ENCODE results near the gene DGKI.

Gene DGKI

DNA sequence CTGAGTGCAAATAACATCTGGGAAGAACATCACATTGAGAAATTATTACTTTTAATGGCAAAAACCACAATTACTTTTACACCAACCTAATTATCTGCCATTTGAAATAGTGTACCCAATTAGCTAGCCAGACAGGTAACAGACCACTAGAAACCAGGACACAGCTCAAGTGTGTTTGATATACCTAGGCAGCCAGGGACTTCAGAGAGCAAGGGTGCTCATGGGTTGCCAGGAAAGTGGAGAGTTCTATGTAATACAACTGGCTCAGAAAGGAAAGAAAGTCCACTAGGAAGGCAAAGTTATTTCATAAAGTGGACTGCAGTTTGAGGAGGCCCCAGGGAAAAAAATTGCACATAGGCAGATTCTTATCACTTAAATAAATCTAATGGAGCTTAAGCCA, 453.2 kb downstream of the DGKI start:
- no peak for DNase-seq

DNA sequence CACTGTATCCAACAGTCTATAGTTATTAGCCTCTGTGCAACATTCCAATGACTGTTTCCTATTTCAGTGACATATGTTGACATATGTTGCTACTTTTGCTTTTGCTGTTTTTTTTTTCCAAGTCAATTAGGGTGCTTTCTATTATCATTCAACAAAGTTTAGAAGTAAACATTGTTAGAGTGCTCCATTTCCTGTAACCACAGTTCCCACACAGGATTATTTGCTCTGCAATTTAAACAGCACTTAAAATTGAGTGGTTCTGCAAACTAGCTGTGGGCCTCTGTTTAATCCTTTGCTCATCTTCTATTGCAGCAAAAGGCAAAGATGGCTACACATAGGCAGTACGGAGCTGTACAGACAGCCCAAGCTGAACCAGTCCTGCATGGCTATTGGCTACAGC, 456.7 kb downstream of the DGKI start:
- no peak for DNase-seq

DNA sequence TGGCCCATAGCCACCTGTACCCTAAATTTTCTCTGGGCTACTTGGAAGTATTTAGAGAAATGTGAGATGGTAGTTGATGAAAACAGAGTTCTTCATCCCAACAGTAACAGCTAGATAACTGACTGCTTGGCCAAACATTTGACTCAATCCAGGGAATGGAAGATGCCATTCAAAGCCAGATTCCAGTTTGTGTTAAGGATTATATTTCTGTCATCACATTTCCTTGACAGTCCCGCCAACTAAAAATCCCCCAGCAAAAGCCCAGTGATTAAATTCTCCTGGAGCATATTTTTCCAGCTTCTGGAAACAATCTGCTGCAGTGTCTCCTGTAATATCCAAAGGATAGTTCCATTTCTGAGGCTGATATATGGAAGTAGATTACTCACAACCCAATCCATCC, 457.9 kb downstream of the DGKI start:
- DNase-seq = no peak

DNA sequence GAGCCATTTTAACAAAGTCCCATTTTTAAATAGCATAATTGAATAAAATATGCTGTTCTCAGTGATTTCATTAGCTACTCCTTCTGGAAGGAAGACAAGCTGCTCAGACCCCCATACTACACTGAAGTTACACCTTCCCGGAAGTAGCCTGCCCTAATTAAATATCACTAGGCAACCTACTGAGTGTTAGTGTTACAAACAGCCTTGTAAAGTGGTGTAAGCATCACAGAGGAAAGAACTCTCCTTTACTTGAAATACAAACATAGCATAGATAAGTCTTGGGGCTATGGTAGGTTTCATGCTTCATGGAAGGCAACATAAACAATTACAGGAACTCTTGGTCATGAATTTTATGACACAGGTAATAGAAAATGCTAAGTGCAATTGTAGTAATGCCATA, 459.8 kb downstream of the DGKI start:
- no peak for DNase-seq

DNA sequence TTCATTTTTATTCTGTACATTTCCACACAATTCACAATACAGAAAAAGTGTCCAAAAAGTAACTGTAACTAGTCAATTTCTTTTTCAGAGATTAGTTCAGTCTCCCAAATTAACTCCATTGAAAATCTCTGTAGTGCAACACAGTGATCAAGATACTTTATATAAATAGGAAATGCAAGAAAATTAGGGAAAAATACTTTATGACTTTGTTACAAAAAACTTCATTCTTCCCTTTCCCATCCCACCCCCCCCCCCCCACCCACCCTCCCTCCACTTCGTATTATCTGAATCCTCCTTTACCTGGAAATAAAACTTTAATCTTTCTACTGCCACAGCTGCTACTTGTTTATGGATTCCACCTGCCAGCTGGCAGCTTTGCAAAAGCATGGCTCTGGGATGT, 465.7 kb downstream of the DGKI start:
- no peak for DNase-seq

DNA sequence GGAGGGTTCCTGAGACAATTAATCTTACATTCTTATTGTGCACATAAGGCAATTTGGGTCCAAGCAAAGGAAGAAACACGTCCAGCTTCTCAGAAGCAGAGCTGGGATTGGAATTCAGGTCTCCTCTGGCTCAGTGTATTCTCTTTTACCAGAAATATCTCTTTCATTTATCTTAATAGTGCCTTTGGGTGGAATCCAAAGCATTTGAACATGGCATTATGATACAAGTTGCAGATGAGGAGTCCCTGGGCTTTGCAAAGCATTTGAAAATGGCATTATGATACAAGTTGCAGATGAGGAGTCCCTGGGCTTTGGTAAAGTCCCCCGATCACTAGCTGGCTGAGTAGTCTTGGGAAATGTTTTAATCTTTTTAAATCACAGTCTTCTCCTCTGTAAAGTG, 473.3 kb downstream of the DGKI start:
- DNase-seq = no peak

DNA sequence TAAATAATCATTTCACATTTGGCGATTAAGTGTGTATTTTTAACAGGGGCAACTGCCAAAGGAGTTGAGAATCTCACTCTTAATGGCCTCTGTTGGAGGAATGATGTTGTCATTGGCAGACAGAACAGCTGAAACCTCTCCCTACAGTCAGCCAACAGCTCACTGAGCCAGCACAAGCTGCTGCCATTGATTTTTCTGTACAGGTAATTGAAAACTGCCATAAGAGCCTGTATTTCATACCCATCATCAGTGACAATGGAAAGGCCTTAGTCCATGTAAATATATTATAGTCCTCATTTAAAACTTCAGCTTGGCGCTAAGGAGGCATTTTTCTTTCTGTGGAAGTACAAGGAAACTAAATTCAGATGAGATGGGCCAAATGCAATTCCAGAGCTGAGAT, 475.2 kb downstream of the DGKI start:
- no peak for DNase-seq

DNA sequence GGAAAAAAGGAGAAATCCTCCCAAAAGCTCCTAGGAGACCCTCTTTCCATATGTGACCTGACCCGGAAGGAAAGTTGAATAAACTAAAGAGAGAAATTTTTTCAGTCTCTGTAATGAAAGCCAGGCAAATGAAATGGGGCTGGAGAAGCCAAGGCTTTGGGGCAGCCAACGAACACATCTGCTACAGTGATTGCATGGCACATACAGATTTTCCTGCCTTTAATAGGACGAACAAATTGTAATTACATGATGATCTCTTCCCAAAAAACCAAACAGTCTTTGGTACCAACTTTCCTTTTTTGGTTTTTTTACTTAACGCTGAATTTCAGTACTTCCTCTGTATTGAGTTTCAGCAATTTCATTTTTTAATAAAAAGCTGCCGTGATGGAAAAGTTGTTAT, 479.8 kb downstream of the DGKI start:
- DNase-seq = no peak

DNA sequence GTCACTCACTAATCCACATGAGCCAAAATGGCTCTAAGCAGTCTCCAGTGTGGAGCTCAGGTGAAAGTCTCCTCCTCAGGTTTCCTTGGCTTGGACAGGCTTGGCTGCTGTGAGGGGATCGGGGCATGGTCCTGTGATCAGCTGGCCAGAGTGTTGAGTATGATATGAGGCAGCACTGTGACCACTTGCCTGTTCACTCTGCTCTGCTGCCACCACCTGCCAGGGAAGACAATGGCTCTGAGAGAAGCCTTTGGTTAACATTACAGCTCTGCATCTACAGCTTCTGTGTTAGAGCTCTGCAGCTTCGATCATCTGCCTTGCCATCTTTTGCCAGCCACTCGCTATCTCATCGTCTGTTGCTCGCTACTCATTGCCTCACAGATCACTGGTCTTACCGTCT, 483.1 kb downstream of the DGKI start:
- no peak for DNase-seq

DNA sequence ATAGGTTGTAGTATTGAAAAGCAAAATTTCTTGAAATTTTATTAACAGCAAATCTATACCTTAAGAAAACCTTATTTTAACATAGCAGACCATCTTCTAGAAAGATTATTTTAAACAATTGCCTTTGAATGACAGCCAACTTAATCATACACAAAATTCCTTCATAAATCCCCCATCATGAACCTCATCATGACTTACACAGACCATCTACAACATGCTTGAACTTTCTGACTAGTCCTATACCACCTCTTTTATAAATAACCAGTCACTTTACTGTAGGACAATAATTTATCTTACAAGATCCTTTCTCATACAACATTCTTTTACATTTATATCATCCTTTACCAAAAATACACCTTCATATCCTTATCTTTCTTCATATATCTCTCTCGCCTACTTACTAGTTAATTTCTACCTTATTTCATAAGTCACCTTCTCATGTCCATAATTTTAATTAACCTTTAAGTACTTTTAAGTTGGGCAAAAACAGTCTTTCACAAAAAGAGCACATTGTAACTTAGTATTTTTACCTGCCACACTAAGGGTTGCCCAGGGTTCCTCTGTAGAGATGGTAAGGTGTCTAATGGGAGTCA, 486.6 kb downstream of the DGKI start:
- no peak for DNase-seq

DNA sequence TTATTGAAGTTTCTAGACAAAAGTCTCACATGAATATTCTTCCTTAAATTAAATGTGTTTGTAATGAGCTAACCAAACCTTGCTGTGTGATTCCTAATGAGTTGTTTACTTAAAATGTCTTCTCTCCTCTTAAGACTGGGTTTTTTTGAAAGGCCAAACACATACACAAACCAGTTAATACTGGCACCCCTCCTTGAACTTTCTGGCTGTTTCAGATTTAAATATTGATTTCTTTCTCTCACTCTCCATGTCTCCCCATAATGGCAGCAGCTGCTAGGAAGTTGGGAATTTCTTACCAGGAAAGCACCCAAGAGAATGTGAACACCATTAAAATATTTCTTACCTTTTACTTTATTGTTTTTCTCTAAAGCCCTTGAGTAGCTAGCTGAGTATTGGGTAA, 491.8 kb downstream of the DGKI start:
- no peak for DNase-seq

DNA sequence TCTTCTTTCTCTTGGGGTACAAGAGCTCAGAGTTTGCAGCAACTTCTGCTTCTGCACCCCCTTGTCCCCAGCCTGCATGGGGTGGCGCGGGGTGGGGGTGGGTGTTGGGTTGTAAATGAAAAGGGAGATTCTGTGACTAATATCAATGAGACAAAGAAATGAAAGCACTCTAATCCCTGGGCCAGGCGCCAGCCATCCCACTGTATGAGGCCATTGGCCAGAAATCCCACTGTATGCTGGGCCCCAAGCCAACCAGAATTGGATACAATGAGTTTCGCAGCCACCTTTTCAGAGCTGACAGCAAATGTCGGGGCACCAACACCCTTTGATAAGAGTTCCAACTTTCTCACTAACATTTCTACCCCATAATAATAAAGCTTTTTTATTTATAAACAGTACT, 492.4 kb downstream of the DGKI start:
- no peak for DNase-seq

DNA sequence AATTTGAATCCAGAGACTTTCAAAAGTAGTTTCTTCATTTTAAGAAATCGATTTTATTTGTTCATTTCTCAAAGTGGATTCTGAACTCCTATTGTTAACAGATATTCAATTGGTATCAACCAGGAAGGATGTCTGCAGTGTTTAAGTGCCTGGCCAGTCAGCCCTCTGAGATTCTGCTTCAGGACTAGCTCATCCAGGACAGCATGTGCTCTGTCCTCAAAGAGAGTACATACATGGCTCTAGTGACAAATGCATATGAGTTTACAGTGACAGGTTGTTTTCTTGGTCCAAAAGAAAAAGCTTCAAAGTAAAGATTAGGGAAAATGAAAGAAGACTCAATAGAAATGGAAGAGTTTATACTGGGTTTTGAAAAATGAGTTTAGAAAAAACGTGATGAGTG, 494.8 kb downstream of the DGKI start:
- DNase-seq = no peak

DNA sequence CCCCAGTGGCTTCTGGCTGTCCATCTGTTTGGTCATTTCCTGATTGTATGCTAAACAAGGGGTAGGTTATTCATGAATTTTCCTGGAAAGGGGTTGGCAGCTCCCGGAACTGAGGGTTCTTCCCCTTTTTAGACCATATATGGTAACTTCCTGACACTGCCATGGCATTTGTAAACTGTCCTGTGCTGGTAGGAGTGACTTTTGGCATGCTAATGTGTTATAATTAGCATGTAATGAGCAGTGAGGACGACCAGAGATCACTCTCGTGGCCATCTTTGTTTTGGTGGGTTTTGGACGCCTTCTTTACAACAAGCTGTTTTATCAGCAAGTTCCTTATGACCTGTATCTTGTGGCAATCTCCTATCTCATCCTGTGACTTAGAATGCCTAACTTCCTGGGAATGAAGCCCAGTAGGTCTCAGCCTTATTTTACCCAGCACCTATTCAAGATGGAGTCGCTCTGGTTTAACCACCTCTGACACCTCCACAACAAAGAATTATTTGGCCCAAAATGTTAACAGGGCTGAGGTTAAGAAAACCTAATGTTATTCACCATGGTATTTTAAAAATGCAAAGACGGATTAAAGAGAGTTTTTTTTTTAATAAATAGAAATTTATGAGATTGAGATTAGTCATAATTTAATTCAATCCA, 500.9 kb downstream of the DGKI start:
- DNase-seq = no peak

DNA sequence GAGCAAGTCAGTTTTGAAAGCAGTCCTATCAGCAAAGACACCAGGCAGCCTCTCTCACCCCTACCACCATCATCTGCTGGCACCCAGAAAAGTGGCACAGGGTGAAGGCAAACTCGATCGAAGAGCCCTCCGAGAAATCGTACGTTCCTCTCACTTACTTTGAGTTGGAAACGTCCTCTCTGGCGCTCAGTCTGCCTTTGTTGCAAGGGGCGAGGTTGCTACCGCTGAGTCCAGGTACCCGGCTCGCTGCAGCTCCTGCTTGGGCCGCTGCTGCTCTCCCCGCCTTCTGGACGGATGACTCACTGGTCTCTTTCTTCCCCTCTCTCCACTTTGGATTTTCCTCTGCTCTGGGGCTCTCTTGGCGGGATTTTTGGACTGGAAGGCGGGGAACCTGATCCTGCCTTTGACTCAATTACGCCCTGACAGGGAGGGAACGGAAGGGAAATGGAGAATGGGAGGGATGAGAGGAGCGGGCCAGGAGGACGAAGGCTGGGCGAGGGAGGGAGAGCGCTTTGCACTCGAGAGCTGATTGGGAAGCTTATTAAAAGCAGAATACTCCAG, 503.4 kb downstream of the DGKI start, which contains the start of gene PTN:
TSS of gene PTN (minus strand) at position 453 of the 561 bp plus-strand sequence. CDS start 88,760 bp downstream, outside the sequence.
- DNase-seq = no peak

DNA sequence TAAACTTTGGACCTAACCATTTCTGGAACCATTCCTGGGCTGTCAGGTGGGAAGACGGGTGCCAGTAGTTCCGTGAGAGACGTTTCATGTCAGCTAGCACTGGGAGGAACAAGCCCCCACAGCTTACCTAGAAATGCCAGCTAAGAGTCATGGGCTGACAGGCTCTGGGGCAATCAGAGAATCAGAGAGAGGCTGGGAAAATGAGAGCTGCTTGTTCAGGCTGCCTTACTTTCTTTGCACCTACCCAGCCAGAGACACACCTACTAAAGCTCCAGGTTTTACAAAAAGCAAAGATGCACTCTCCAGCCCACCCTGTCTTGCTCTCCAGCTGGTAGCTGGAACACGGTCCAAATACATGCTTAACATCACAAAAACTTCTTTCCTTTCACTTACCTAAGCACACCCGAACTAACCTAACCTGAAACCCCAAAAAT, 503.9 kb downstream of the DGKI start:
- DNase-seq = no peak

DNA sequence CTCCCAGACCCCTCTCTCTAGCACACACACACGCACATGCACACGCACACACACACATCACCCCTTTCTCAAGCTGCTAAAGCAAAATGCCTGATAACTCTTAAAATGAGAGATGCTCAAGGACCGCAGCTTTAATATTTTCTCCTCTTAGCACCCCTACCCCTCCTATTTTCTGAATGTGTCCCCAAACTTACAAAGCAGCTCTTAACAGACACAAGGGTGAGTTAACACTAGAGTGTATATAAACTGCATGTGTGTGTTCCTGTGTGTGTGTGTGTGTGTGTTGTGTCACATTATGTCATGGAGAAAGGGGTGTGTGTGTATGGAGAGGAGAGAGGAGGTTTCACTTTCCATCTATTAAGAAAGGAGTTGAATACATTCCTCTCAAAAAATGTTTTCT, 504.5 kb downstream of the DGKI start:
- no peak for DNase-seq

DNA sequence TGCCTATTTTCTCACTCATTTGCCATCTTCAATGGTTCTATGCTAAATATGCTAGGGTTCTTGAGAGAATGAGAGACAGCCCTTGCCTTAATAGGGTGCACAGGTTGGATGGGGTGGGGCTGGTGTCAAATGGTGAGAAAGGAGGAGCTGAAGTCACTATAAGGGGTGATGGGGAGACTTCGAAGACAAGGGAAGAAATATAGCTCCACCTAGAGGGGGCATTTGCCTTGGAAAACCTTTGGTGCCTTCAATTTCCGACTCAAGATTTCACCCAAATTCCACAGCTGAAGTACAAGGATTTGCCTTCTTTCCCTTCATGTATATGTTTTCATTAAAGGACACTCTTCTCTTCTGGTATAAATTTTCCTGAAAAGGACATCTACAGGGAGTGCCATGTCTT, 508.9 kb downstream of the DGKI start:
- DNase-seq = no peak

DNA sequence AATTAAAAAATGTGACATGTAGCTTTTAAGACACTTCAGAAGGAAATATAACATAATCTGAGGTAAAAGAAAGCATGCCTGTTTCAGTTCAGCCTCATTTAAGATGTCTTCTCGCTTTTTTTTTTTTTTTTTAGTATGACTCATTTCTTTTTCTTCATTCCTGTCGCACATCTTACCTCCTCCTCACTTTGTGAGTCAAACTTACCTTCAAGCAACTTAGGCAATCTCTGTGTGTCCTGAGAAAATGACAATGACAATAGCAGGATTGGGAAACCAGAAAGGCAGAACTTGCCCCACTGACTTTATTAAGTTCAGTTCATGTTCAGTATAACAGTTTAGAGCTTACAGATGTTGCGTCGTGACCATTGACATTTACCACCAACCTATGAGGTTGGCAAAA, 511.0 kb downstream of the DGKI start:
- DNase-seq = no peak

DNA sequence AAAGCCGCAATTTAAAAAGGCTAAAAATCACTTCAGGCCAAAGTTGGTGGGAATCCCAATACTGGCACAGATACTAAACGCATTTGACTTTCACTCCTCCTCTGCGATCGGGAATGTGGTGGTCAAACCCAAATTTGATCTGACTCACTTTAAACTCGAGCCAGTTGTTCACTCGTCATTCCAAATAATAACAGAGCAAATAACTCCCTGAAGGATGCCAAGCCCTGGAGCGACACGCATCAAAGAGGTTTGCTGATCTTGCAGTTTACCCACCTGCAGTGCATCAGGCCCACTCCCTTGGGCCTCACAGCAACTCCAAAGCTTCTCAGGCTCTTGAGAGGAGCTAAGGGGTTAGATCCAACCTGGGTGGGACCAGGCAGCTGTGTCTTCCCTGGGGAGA, 515.4 kb downstream of the DGKI start:
- DNase-seq = no peak

Measured in SHP77 treated with DMSO at 0.1 percent for 48 hours (cell line).